HuH-7 (cell line): ENCODE data around the gene RASSF4.

ENCODE experiments used
- DNase-seq: peaks from one replicate; pipeline ENCODE4 v3.0.0; 2011; ENCODE audit warnings: low spot score

The RASSF4 gene

DNA sequence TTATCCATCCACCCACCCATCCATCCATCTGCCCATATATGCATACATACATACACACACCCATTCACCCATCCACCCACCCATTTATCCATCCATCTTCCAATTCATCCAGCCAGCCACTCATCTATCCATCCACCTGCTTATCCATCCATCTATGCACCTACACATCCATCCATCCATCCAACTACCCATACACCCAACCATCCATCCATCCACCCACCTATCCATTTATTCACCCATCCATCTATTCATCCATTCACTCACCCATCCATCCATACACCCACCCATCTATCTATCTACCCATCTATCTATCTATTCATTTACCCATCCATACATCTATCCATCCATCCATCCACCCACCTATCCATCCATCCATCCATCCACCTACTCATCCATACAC, 31.1 kb upstream of the RASSF4 start:
- DNase-seq, result no peak

DNA sequence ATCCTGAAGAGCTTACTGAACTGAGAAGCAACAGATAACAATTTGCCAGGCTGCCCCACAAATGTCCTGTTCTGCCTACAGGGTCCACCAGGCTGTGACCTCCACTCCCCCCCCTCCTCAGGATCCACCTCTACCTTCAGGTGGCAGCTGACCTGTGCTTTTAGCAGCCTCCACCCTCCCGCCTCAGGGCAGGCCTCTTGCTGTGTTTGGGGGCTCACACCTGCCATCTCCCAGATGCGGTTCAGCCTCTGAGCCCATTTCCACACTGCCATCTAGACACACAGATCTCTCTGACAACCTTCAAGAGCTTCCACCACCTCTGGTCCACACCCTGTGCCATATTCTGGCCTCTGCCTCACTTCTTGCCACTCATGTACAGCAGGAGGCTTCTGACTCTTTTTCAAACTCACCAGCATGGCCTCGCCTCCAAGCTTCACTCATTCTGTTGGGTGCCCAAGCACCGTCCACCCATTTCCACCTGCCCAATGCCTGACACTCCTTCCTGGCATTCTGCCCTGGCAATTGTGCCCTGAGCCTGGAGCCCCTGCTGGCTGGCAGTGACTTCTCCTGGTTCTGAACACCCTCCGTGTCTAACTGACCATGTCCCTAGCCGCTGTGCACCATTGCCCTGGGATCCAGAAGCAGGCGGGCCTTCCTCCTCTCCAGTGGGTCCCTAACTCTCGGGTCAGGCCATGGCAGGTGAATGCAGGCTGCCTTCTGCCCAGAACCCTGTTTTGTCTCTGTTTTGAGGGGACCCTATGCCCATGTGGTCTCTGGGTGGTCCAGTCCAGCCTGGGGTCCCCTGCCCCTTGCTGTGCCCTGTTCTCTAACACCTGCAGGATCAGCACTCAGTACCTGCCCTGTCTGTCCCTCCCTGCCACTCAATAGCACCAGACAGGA, 30.0 kb upstream of the RASSF4 start:
- no peak for DNase-seq

DNA sequence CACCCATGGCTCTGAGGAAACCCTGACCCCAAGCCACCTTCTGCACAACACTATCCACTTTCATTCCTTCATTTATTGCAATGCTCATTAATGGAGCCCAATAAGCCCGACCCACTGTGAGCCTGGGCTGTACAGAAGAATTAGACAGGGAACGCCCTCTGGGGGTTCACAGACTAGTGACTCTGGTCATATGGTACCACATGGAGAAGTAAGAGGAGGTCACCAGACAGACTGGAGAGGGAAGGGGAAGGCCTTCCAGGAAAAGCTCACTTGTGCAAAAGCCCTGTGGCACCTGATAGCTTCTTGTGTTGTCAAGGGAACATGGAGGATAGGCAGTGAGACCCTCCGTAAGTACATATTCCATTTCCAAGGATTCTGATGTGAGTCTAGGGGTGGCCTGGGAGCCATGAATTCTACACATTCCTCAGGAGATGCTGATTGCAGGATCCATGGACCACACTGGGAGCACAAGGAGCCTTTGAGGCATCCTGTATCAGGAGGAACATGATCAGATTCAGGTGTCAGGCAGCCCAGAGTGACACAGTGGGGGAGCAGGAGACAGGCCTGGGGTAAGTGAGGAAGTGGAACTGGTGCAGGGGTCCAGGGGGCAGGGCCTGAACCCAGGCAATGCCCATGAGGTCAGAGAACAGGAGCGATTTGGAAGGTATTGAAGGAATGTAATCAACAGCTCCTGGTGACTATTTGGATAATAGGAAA, 28.5 kb upstream of the RASSF4 start:
- DNase-seq, result no peak

DNA sequence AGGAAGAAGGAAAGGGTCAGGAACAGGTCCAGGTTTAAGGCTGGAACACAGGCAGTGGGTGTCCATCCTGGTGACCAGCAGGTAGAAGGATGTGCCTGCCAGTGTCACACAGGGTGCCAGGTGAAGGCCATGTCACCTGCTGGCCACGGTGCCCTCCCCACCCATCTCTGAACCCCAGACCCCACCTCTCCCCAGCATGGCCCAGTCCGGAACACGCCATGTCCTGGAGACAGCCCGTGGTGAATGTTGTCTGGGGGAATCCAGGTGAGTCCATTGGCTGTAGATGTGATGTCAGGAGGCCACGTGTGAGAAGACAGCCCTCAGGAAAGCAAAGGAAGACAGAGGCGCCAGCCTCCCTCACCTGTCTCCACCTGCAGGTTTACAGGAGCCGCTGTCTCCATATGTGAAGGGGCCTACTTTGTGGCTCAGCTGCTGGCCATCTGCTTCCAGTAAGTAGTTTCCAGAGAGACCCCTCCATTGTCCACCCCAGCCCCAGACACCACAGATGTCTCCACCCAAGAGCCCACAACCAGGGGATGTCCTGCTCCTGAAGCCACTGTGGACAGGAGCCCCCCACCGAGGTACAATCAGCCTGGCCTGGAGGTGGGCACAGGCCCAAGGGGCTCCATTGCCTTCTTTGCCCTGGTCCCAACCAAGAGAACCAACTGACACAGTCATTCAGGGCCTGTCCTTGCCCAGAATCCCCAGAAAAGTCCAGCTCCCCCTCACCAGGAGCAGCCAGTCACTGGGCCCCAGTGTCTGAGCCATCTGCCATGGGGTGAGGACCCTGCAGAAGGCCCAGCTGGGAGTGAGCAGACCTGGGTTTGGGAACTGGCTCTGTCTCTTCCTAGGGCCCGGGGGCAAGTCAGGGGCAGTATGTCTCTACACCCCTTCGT, 27.7 kb upstream of the RASSF4 start:
- no peak for DNase-seq

DNA sequence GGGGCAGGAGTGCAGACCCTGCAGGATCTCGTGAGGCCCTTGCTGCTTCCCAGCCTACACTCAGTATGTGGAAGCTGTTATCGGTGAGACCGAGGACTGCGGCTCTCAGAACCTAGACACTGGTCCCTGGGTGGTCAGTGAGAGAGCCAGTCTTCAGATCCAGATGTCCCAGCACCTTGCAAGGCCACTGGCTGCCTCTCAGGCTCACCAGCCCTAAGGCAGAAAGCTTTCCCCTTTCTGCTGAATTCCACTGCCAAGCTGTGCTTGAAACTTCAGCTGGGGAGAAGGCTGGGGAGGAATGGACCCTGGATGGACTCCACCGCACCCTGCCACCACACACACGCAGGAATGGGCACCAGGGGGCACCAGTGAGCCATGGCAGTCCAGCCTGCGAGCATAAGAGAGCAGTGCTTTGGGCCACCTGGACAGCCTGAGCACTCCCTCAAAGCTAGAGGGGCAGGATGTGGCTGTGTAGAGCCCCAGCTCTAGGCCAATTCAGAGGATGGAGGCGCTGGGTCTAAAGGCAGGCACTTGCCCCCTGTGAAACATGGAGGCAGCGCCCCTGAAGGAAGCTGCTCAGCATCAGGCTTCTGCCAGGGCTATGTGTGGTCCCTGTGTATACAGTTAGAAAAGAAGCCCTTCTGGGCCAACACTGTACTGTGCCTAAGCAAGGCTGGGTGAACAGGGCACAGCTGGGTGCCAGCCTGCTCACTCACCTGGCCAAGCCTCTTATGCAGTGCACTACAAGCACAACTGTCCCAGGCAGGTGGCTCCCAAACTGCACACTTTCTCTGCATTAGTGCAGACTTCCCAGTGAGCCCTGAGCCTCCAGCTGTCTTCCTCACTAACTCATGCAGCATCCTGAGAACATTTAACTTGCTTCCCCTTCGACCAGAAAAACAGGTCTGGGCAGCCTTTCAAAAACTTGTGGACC, 26.8 kb upstream of the RASSF4 start:
- peak; percentile 66 for DNase-seq

DNA sequence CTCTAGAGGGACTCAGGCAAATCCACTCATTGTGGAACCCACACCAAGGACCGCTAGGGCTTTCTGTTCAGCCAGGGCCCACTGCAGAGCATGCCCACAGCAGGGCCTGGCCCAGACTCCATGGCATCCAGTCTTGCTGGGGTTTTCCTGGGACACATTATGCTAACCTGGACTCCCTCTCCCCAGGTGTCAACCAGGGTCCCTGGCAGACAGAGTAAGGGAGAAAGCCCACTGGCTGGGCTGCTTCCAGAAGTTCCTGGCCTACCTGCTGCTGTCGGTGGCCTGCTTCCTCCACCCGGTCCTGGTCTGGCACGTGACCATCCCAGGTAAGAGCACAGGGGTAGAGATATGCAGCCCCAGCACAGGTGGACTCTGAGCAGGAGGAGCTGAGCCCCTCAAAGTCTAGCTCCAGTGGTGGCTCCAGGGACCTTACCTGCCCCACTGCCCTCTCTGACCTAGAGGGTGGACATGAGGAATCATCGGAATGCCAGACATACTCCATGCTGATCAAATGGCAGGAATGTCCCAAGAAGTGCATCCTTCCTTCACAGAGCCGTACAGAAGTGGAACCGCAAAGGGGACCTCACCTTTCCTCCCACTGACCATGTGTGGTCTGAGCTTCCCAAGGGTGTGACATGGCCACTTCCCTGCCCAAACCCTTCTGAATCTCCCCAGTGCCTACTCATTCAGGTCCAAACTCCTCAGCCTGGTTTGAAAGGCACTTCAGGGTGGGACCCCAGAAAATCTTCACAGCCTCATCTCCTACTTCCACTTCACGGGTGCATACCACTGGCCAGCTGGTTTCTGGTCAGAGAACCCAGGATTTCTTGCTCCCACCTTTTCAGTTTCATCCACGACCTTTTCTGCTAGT, 25.9 kb upstream of the RASSF4 start:
- no peak for DNase-seq

DNA sequence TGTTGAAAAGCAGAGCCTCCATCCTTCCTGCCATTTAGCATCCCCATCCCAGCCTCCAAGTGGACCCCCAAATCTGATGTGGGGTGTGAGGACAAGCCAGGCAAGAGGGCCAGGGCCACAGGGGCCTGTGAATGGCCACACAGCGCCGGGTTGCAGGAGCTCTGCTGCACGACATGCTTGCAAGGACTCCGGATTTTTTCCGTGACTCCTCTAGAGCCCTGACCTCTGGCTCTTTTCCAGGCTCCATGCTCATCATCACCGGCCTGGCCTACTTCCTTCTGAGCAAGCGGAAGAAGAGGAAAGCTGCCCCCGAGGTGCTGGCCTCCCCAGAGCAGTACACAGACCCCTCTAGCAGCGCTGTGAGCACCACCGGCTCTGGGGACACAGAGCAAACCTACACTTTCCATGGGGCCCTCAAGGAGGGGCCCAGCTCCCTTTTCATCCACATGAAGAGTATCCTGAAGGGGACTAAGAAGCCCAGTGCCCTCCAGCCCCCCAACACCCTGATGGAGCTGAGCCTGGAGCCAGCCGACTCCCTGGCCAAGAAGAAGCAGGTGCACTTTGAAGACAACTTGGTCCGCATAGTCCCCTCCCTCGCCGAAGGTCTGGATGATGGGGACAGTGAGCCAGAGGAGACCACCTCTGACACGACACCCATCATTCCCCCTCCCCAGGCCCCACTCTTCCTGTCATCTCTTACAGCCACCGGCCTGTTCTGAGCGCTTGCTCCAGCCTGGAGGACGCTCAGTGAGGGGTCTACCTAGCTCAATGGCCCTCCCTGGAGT, 25.0 kb upstream of the RASSF4 start:
- no peak for DNase-seq

DNA sequence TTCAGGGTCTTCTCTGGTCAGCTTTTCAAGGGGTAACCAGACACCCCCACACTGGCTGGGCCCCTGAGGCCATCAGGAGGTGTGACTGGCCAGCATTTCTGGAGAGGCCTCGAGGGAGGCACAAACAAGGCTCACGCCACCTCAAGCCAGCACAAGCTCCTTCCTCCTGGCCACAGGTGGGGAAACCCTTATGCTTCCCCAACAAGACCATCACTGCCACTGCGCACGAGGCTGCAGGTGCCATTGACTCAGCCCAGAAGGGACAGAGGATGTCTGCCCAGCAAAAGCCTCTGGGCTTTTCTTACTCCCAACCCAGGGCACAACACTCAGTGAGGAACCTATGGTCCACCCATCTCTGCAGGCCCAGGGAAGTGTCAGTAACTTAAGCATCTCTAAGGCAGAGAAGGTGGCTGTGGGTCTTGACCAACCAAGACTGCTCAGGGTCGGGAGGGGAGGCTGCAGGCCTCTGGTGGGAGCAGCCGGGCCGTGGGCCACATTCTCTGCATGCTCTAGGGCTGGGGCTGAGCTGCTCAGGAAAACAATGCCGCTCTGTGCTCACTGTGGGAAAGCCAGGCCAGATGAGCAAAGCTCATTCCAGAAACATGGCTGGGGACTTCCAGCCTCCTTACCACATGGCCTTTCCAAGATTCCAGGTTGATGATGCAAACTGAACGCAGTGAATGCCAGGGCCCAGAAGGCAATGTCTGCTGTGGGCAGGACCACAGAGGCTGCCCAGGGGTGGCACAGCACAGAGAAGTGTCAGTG, 24.2 kb upstream of the RASSF4 start:
- no peak for DNase-seq

DNA sequence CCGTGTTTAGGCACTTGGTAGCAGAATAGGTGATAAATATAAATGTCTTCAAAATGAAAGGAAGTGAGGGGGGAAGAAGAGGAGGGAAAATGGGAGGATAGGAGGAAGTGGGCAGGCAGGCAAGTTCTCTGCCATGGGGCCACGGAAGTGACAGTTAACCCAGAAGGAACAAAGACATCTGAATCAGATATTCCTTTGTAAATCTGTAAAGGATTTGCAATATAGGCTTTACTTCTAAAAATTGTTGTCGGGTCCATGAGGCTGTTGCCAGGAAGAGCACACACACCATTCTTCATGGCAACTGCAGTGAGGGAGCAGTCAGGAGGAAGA, 23.7 kb upstream of the RASSF4 start:
- no peak for DNase-seq

DNA sequence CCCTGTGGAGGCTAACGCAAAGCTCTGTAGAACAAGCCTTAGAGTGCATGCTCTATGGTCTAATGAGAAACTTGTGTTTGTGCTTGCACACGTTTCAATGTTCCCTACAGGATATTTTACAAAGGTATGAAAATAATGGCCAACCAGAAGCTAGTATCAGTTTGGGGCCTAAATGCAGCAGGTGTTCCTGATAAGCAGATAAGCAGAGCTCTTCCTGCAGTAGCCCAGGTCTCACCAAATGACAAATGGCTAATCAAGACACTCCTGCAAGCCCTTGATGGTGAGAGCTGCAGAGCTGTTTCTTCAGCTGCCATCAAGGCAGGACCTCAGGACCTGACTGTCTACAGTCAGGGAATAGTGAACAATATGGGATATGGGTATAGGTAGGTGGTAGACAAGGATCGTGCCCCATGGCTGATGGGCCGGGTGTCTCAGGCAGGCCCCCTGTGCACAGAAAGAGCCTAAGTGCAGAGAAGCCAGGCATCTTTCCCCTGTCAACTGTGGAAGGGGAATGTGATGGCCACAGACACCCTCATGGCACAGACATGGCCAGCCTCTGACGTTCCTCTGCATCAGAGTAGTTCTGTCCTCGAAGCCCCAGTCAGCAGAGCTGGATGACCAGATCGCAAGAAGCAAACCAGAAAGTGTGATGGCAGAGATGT, 23.2 kb upstream of the RASSF4 start:
- no peak for DNase-seq

DNA sequence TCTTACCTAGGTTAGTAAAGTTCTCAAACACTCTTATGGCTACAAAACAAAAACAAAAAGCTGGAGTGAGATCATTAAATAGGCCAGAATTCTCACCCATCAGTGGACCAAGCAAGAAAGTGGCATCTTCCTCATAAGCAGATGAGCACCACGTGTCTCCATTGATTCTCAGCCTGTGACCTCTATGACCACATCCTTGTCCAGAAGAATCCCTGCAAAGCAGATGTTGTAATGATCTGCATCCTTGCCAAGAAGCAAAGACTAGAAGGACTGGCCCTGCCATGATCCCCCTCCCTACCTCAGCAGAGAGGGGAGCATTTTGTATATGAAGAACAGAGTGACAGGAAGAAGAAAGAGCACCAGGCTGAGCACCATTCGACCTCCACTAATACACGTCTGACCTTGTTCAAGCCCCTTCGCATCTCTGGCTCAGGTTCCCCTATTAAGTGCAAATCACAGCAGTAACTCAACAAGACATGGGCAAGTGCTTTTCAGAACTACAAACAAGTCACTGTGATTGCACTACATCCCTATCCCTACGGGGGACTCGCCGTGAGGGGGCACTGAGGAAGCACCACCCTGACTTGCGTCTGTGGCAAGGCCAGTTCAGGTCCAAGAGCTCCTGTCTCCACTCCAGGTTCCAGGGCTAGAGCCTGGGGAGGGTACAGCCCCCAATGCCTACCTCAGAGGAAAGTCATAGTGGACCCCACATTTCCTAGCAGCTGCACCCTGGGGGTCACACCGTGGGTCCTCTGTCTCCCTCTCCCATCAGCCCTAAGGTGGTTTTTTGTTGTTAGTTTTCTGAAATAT, 22.2 kb upstream of the RASSF4 start:
- no peak for DNase-seq

DNA sequence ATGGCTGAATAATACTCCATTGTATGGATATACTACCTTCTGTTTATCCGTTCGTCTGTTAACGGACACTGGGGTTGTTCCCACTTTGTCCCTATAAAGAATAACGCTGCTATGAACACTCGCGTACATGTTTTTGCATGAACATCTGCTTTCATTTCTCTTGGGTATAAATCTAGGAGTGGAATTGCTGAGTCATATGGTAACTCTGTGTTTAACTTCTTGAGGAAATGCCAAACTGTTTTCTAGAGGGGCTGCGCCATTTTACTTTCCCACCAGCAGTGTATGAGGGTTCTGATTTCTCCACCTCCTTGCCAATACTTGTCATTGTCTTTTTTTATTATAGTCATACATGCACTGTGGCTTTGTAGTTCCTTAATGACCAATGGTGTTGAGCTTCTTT, 20.6 kb upstream of the RASSF4 start:
- no peak for DNase-seq

DNA sequence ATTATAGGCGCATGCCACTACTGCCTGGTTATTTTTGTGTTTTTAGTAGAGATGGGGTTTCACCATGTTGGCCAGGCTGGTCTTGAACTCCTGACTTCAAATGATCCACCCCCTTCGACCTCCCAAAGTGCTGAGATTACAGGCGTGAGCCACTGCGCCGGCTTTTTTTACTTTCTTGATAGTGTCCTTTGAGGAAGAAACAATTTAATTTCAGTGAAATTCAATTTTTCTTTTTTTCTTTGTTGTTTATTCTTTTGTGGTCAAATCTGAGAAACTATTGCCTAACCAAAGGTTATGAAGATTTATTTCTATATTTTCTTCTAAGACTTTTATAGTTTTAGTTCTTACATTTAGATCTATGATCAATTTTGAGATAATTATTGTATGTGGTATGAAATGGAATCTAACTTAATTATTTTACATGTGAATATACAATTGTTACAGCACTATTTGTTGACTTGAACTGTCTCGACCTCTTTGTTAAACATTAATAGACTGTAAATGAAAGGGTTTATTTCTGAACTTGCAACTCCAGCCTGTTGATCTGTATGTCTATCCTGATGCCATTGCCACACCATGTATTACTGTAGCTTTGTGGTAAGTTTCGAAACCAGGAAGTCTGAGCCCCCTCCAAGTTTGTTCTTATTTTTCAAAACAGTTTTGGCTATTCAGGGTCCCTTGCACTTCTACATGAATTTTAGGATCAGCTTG, 19.8 kb upstream of the RASSF4 start:
- DNase-seq, result no peak

DNA sequence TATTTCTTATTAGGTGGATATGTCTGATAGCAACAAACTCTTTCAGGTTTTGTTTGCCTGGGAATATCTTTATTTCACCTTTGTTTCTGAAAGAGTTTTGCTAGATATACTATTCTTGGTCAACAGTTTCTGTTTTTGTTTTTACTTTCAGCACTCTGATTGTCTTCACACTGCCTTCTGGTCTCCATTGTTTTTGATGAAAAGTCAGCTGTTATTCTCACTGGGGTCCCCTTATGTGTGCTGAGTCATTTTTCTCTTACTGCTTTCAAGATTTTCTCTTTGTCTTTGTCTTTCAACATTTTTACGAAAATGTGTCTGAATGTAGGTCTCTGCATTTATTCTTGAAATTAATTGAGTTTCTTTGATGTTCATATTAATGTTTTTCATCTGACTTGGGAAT, 15.2 kb upstream of the RASSF4 start:
- DNase-seq, result no peak

DNA sequence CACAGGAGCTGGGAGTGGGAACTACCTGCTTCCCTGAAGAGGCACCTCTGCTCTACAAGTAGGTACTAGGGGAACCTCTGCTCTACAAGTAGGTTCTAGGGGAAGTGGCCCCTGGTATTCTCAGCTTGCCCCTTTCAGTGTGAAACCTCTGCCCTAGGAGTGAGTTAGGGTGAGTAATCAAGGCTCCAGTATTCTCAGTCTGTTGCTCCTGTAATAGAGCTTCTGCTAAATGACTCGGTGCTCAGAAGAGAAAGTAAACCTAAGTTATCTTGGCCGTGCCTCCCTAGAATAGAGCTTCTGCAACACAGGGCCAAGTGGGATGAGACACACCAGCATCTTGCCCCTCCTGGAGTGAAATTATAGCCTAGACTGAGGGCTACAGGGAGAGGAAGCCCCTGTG, 13.4 kb upstream of the RASSF4 start:
- DNase-seq, result no peak

DNA sequence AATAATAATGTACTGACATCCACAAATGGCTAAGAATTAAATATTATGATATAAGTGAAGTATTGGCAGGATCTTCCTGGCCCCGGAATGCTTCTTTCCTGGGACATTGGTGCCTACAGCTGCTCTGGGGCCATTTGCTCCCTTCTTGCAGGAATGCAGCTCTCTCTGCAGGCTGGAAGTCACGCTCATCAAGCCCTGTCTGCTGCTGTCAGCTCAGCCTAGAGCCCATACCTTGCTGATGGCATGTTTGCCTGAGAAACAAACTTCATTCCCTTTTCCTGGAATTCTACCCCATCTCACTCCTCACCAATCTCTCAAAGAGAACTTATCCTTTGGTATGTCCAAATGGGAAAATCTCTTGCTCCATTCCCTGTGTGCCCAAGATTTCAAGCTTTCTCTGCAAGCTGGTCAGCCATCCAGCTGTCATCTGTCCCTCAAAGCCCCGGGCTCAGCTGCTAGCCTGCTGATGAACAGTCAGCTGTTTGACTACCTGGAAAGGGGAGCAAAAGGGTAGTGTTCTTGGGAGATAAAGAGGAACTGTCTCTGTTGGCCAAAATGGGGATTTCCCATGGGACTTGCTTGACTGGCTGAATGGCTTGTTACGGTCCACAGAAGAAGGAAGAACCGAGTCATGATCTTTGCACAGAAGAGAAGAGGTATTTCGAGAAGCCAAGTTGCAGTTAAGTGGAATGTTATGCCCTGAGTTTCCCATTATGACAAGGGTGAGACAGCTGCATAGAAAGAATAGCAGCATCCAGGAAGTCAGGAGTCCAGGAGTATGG, 12.0 kb upstream of the RASSF4 start:
- DNase-seq, result no peak
